Measurements from ENCODE around the gene GIMAP5. TPM values are rescaled to one million over a fixed set of nuclear protein-coding genes. Genes with fewer than 3 reads are reported as not detected.

GIMAP5 gene
- total and polyA plus RNA-seq, 2 experiments from 2014 or later, result 0.22 to 0.45 TPM

- Histone ChIP-seq H3K27ac (no peak overlapping the region), H3K36me3 (no peaks in the 10 kb centered on the region), H3K4me3 (no peak overlapping the region), H3K27me3 (no peaks in the 10 kb centered on the region), H3K9me3 (ENCODE audit: low read depth) (no peaks in the 10 kb centered on the region), H3K4me1 (ENCODE audit: low read depth) (no peaks in the 10 kb centered on the region)
- TF ChIP-seq CTCF (IDR thresholded peaks at IDR 0.05; ENCODE audit: low read depth, low read length), result no peak
- no peak for DNase-seq (ENCODE audit: low read depth in 1 of 2, low spot score in 1 of 2)
Measured at GRCh38 chr7:150728011-150728410, 9.2 kb upstream of the GIMAP5 start.

GRCh38 chr7:150728609-150729008 is 8.6 kb upstream of the GIMAP5 start:
- Histone ChIP-seq H3K9me3 (ENCODE audit: low read depth) (no peaks in the 10 kb centered on the region), H3K4me3 (no peak overlapping the region), H3K36me3 (no peaks in the 10 kb centered on the region), H3K27me3 (no peaks in the 10 kb centered on the region), H3K4me1 (ENCODE audit: low read depth) (no peaks in the 10 kb centered on the region), H3K27ac (no peak overlapping the region)
- TF ChIP-seq CTCF (IDR thresholded peaks at IDR 0.05; ENCODE audit: low read depth, low read length), result no peak
- DNase-seq (ENCODE audit: low read depth in 1 of 2, low spot score in 1 of 2), result no peak

- Histone ChIP-seq H3K36me3 (no peaks in the 10 kb centered on the region), H3K27me3 (no peaks in the 10 kb centered on the region), H3K4me1 (ENCODE audit: low read depth) (no peaks in the 10 kb centered on the region), H3K27ac (no peak overlapping the region), H3K4me3 (no peak overlapping the region), H3K9me3 (ENCODE audit: low read depth) (no peaks in the 10 kb centered on the region)
- no peak for DNase-seq (ENCODE audit: low read depth in 1 of 2, low spot score in 1 of 2)
- TF ChIP-seq CTCF (IDR thresholded peaks at IDR 0.05; ENCODE audit: low read depth, low read length), result no peak
Measured at GRCh38 chr7:150731916-150732315, 5.3 kb upstream of the GIMAP5 start.

- no peak for DNase-seq (ENCODE audit: low read depth in 1 of 2, low spot score in 1 of 2)
- H3K27me3 ChIP-seq, result peaks cover 6% of the 10 kb centered on the region
Measured at GRCh38 chr7:150732786-150733481, 4.3 kb upstream of the GIMAP5 start.

GRCh38 chr7:150733482-150734095 is 3.6 kb upstream of the GIMAP5 start:
- Histone ChIP-seq H3K36me3 (no peaks in the 10 kb centered on the region), H3K4me3 (no peak overlapping the region), H3K27ac (no peak overlapping the region), H3K4me1 (ENCODE audit: low read depth) (no peaks in the 10 kb centered on the region), H3K9me3 (ENCODE audit: low read depth) (no peaks in the 10 kb centered on the region), H3K27me3 (peaks cover 12% of the 10 kb centered on the region)
- DNase-seq (ENCODE audit: low read depth in 1 of 2, low spot score in 1 of 2), result no peak
- TF ChIP-seq CTCF (IDR thresholded peaks at IDR 0.05; ENCODE audit: low read depth, low read length), result no peak

More at GRCh38 chr7:150732786-150733481, 4.3 kb upstream of the GIMAP5 start:
- H3K4me1 ChIP-seq (ENCODE audit: low read depth), result no peaks in the 10 kb centered on the region
- H3K9me3 ChIP-seq (ENCODE audit: low read depth), result no peaks in the 10 kb centered on the region
- TF ChIP-seq CTCF (IDR thresholded peaks at IDR 0.05; ENCODE audit: low read depth, low read length), result no peak
- no peaks in the 10 kb centered on the region for H3K36me3 ChIP-seq
- H3K27ac ChIP-seq, result no peak overlapping the region
- H3K4me3 ChIP-seq, result no peak overlapping the region
